ENCODE data around the gene CDC14A.

CDC14A gene

DNA sequence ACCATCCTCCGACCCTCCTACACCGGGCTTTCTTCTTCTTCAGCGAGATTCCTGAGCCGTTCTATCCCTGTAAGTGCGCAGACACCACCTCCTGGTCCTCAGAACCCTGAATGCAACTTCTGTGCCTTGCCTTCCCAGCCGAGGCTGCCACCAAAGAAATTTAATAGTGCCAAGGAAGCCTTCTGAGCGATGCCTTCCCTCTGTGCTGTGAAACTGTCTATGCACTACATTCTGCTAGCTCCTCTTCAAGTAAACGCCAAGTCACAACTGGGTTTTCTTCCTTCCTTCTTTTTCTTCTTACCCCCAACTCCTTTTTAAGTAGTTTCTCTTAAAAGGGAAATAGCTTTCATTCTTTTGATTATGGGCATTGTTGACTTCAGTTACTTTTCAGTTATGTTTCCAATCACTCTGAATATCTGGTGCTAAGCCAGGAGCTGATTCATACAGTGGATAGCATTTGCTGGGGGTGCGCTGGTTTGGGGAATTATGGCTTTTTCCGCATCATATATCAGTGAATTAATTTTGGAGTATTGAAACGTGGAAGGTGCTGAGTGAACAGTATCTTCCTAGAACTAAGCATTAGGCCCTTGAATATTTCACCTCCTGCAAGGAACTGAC is 147.0 kb downstream of the CDC14A start:
- DNase-seq: no peak

DNA sequence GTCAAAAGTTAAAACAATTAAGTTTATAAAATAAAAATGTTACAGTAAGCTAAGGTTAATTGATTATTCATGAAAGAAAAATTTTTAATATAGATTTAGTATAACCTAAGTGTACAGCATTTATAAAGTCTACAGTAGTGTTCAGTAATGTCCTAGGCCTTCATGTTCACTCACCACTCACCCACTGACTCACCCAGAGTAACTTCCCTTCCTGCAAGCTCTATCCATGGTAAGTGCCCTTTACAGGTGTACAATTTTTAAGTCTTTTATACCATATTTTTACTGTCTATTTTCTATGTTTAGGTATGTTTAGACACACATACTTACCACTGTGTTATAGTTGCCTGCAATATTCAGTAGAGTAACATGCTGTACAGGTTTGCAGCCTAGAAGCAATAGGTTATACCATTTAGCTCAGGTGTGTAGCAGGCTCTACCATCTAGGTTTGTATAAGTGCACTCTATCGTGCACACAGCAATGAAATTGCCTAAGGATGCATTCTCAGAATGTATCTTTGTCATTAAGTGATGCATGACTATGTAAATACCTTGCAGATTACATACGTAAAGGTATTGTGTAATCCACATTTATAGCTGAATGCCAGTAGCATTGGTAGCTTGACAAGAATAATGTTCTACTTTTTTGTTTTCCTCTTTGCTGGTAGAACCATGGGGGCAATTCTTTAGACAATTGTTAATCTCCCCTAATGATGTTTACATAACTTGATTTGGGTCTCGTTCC is 149.9 kb downstream of the CDC14A start:
- DNase-seq: no peak

DNA sequence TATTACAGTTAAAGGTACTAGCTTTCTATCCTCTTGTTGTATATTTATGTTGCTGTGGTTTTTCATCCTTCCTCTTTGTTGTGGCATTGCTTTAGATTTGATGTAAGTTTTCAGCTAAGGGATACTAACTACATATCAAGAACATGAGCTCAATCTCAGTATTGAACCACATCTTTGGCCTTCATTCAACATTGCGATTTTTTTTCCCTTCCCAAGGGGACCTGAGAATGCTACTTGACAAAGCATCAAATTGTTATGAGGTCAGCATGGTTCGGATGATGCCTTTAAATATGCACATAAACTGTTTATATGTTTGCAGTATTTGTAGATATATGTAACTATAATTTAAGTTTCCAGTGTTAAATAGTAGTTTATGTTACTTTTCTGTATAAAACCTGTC is 153.9 kb downstream of the CDC14A start:
- DNase-seq: no peak

DNA sequence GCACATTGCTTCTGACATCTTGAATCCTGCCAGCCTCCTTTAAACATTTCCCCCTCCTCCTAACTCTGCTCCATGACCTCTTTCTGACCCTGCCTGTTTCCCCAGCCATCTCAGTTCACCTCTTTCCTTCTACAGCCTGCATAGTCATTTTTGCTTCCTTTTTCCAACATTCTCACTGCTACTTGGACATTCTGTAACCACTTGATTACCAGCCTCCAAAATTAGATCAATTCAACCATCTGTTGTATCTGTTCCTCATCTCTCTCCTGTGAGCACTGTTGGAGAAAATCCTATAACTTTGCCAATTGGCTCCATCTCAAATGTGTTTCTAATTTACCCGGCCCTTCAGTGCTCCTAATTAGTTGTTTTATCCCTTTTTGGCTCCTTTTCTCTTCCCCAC is 158.1 kb downstream of the CDC14A start:
- no peak for DNase-seq

DNA sequence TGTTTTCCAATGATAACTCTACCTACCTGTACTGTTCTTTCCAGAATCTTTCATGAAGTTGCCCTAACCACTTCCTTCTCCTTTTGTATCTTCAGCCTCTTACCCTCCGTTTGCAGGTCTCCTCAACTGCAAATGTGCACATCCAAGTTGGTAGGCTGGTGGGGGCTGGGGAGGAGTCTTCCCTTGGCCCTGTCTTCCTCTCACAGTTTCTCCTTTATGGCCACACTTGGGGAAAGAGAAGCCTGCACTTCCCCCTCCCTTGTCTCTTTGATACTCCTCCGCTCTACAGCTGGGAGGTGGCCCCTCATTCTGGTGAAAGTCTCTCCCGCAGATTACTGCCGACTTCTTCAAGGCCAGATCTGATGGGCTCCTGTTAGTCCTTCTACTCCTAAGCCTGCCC is 158.8 kb downstream of the CDC14A start:
- DNase-seq: no peak

DNA sequence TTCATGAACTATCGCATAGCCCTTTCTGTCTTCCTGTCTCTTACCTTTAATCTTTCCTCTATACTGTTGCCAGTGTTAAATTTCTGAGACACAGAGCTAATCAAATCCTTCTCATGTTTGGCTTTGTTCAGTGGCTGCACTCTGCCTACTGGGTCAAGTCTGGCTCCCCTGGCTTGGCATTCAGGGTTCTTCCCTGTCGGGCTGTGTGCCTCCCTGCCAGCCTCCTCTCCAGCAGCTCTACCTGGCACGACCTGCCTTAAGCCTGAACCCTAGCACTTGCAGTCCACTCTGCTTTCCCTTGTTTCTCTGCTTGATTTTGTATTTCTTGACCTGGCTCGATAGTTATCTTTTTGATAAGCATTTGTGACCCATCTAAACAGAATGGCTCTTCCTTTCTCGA is 159.5 kb downstream of the CDC14A start:
- no peak for DNase-seq

DNA sequence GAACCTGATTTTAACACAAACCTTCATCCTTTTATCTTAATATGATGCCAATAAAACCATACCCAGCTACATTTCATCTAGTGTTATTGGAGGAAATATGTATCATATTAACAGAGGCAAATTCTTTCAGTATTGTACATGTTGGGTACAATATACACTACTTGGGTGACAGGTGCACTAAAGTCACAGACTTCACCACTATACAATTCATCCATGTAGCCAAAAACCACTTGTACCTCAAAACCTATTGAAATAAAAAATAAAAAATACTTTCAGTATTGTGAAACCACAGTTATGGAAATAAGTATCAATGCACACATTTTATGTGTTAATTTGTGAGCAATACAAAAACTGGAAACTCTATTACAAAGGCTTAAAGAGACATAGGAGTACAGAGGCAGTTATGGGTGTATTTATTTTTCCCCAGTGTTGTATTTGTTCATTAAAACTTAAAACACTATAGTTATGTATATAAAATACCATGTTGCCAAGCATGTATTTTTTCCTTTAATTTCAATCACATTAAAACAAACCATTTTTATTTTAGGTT is 160.6 kb downstream of the CDC14A start:
- DNase-seq: no peak

DNA sequence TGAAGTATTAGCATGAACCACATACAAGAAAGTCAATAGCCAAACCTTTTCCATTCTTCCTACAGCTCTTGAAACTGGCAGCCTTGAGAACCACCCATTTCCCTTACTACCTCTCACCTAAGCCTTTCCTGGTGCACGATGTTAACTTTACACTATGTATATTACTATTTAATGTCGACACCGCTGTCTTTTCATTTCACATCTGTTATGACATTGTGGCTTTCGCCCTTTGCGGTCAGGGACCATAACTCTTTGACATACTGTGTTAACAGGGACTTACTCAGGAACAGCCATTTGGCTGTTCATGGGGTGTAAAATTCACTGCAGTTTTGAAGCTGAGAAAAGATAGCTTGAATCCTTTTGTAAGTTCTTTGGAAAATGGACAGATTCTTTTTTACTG is 164.6 kb downstream of the CDC14A start:
- DNase-seq: no peak

DNA sequence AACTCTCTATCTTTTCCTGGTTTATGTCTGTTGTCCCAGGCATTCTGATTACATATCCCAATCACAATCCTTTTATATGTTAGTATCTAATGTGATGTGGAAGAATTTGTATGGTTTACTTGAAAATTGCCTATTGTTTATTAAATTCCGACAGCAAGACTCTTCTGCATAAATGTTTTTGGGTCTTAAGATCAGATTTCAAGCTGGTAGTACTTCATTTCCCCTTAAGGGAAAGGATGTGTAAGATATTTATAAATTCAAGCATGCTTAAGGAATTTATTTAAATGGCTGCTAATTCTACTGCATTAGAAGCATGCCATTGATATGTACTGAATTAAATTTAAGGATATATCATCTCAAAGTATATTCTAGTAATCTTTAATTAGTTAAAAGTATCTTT is 165.2 kb downstream of the CDC14A start:
- DNase-seq: no peak

DNA sequence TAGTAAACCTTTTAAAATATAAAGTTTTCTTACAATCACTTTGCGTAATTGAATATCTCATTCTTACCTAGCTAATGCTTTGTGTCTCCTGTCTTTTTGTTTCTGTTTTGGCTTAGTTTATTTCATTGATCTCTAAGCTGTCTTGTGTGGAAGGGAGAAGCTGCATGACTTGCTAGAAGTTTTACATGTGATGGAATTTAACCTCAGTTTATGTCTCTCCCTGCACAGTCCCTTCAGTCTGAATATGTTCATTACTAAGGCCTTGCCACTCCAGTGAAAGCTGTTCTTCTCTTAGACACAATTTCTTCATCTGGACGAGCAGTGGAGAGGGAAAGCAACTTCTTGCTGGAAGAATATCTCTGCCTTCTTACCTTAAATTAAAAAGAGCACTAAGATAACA is 165.7 kb downstream of the CDC14A start:
- no peak for DNase-seq

DNA sequence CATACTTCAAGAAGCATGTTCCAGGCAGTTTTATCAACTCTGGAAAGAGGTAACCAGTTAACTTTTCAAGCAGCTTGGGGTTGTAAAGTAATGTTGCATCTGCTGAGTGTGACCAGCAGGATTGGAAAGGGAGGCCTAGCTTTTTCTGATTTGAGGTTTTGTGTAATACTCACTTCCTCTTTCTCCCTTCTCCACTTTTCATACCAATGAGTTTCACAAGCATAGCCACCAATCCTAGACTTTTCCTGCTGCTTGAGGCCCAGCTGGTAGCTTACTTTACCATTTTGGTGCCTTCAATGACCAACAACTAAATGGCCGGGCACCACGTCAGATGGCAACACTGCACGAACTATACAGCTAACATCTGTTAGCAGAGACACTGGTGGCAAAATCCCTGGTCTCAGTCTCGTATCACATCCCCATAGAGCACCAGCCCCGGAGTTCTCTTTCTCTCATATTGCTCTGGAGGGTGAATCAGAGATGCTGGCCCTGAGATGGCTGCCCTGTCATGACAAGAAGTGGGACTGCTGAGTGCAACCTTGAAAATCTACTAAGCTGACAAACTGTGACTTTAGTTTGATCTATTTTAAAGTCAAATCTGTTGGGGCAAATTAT is 170.8 kb downstream of the CDC14A start:
- DNase-seq: no peak

DNA sequence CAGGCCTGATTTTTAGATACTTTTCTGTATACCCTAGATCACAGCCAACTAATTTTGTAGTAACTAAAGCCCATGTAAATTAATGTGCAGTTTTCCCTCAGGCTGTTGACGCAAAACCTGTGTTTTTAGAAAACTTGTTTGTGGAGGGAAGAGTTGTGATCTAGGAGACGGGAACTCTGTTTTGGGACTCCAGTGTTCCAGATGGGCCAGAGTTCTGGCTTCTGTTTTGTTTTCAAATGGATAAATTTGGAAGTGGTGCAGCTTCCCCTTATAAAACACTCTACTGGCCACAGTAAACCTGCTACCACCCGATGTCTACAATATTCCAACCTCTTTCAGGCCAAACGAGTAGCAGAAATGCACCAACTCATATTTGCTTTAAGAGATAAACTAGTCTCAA is 172.0 kb downstream of the CDC14A start:
- no peak for DNase-seq

DNA sequence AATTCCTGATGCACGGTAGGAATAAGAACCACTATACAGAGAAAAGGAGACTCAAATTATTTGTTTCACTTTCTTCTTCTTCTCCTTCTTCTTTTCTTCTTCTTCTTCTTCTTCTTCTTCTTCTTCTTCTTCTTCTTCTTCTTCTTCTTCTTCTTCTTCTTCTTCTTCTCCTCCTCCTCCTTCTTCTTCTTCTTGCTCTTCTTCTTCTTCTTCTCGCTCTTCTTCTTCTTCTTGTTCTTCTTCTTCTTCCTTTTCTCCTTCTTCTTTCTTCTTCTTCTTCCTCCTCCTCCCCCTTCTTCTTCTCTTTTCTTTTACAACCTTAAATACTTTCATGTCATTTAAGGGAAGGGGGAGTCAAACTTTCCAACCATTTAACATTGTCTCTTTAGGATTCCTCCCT is 174.6 kb downstream of the CDC14A start:
- DNase-seq: no peak

DNA sequence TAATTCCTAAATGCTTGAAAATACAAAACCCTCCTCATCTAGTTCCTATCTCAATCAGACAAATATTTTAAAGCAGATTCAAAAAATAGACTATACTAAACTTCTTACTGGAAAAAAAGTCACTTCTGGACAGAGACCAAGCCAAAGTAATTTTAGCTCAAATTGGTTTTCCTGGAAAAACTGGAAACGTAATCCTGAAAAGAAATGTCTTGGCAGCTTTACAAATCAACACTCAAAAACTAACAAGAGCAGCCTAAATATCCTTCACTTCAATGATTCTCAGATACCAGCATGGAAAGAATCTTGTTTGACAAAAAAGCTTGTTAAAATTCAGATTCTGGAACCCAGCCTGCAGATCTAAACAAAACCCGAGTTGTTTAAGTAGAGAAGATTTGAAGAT is 176.6 kb downstream of the CDC14A start:
- DNase-seq: no peak

DNA sequence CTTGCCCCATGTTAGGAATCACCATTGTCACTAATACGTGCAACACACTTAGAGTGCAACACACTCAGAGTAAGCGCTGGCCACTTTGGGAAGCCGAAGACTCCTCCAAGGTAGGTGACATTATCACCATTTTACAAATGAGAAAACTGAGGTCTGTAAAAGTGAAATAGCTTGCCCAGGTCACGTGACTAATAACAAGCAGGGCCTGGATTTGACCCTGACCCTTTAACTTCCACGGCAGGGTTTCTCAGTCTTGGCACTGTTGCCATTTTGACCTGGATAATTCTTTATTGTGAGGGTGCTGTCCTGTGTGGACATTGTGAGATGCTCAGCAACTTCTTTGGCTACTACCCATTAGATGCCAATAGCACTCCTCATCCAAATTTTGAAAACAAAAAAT is 177.8 kb downstream of the CDC14A start:
- no peak for DNase-seq

DNA sequence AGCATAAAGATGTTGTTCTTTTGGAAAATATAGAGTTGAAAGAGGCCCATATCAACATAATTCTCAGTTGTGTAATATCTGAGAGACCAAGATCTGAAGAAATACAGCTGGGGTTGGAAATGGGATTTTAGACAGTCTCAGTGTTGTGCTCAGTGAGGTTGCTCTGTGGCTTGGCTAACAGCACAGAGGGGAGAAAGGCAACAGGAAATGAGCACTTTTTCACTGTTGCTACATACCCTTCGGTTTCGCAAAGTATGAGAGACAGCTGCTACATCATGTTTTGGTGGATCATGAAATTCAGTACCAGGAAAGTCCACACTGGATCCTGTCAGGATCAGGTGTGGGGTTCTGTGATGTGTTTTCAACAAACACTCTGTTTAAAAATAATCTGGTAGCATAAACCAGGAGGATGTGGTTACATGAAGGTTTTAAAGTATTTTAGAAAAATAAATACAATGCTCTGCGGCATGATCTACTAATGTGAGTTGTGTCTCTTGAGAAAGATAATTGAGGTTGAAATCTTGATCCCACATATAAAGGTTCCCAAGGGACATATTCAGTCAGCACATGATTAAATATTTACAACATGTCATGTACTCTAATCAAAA is 178.7 kb downstream of the CDC14A start:
- DNase-seq: peak; percentile 68

DNA sequence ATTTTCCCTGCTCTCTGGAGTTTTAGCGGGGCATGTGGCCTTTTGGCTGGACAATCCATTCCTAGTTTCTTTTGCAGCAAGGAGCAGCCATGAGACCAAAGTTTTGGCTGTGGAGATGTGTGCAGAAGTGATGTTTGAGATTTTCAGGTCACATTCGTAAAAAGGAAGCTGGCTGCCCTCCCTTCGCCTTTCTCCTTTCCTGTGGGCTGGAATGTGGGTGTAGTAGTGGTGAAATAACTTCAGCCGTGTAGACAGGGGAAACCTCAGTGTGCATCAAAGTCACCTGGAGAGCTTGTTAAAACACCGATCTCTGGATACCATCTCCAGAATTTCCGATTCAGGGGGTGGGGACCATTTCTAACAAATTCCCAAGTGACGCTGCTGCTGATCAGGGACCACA is 180.3 kb downstream of the CDC14A start:
- DNase-seq: no peak

DNA sequence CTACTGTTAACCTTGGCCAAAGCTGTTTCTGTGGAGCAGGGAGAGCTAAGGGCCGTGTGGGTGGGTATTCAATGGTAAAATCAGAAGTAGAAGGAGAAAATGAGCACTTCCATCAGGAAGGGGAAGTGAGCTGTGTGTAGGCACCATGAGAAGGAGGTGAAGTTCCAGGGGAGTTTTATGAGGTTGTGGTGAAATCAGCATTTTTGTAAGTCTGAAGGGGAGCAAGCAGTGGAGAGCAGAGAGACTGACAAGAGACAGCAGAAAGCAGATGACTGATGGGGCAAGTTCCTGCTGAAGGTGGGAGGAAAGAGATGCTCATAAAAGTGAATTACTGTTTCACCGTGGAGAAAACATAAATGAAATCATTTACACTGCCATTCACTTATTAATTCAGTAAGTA is 183.0 kb downstream of the CDC14A start:
- DNase-seq: no peak

DNA sequence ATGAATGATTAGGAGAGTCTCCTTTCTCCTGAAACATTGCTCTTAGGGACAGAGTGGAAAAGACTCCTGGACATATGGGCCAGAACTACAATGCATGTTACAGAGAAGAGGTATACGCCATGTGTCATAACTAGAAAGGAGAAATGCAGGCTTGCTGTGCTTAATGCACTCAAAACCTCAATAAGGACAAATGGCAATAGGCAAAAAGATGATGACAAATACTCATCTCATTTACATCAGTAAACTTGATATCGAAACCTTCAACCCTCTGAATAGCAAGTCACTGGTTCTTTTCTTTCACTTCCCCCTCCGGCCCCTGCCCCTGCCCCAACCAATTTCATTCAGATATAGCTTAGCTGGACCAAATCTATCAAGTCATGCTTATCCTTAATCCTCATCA is 183.7 kb downstream of the CDC14A start:
- DNase-seq: peak; percentile 34

DNA sequence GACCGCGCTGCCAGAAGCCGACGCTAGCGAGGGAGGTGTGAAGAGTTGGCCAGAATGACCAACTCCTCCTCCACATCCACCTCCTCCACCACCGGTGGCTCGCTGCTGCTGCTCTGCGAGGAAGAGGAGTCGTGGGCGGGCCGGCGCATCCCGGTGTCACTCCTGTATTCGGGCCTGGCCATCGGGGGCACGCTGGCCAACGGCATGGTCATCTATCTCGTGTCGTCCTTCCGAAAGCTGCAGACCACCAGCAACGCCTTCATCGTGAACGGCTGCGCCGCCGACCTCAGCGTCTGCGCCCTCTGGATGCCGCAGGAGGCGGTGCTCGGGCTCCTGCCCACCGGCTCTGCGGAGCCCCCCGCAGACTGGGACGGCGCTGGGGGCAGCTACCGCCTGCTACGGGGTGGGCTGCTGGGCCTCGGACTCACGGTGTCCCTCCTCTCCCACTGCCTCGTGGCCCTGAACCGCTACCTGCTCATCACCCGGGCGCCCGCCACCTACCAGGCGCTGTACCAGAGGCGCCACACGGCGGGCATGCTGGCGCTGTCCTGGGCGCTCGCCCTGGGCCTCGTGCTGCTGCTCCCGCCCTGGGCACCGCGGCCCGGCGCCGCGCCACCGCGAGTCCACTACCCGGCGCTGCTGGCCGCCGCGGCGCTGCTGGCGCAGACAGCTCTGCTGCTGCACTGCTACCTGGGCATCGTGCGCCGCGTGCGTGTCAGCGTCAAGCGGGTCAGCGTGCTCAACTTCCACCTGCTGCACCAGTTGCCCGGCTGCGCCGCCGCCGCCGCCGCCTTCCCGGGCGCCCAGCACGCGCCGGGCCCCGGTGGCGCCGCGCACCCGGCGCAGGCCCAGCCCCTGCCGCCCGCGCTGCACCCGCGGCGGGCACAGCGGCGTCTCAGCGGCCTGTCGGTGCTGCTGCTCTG is 186.9 kb downstream of the CDC14A start:
- DNase-seq: peak; percentile 34

DNA sequence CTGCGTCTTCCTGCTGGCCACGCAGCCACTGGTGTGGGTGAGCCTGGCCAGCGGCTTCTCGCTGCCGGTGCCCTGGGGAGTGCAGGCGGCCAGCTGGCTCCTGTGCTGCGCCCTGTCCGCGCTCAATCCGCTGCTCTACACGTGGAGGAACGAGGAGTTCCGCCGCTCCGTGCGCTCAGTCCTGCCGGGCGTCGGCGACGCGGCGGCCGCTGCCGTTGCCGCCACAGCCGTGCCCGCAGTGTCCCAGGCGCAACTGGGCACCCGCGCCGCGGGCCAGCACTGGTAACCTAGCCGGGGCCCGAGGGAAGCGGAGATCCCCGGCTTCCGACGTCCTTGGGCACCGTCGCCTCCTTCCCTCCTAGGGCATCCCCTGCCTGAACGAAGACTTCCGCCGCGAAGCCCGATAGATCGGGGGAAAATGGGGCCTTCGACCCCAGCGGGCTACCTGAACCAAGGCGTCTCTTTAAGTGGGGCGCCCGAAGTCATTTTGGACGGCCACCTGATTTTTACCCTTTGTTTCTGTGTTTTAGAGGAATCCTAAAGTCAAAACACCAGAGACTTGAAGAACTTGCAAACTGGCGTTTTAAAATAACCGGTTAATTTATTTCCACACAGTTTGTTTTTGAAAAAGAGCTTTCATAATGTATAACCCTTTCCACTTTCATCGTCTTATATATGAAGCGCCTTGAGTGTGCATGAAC is 187.7 kb downstream of the CDC14A start:
- peak; percentile 18 for DNase-seq

DNA sequence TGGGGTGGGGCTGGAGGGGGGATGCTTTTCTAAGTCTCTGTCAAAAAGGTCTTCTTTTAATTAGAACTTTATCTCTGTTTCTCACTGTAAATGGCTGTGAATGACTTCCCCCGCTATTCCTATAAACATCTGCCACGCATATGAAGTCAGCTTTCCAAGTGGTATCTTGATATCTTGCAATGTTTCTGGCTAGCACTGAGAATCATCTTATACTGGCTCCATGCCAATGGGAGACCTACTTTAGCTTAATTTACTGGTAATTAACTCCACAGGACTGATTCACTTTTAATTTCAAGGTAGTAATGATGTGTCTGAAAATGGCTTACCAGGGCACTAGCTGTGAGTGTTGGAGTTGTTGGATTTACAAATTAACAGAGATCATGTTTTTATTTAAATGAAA is 190.0 kb downstream of the CDC14A start:
- no peak for DNase-seq

Data from activated CD4-positive, alpha-beta T cell treated with anti-CD3 and anti-CD28 coated beads, Interleukin-10, Interleukin-2, amounts not matched to agents 100 ng/mL and 50 ng/mL, durations not matched to agents 16 hours and 8 hours (primary cell).